Kidney (tissue), 14 donors: Measurements from ENCODE around the gene UBE2Q2. TPM values are rescaled to one million over a fixed set of nuclear protein-coding genes. Genes with fewer than 3 reads are reported as not detected.

ENCODE experiments used
- DNase-seq, 5 donors: peaks; one replicate each; pipeline ENCODE4 v3.0.0-alpha.2; 2013 to 2020
- FAIRE-seq: peaks from 2 replicates; lab custom pipeline; 2012; peaks lifted over from hg19 to GRCh38; lab: Jason Lieb, UNC
- H3K27ac ChIP-seq, 2 donors: one replicate each; pipeline ENCODE4 v1.7.0; 2013; ENCODE audit warnings: low read depth in 2 of 2, low read length in 2 of 2, inconsistent platforms in 1 of 2
- H3K27me3 ChIP-seq: one replicate; pipeline ENCODE4 v1.7.1; 2013; ENCODE audit warnings: low read length, inconsistent platforms; ENCODE audit not compliant: control insufficient read depth, insufficient read depth
- H3K36me3 ChIP-seq, 3 donors: one replicate each; pipeline versions ENCODE4 v1.7.0 to v1.7.1; 2013; ENCODE audit warnings: low read length in 3 of 3, control low read depth in 1 of 3, inconsistent platforms in 1 of 3; ENCODE audit not compliant: insufficient read depth in 3 of 3, control insufficient read depth in 2 of 3
- H3K4me1 ChIP-seq, 3 donors: one replicate each; pipeline versions ENCODE4 v1.7.0 to v1.7.1; 2013; ENCODE audit warnings: low read length in 3 of 3, inconsistent platforms in 1 of 3, low read depth in 1 of 3; ENCODE audit not compliant: control insufficient read depth in 2 of 3, insufficient read depth in 2 of 3
- H3K4me3 ChIP-seq, 3 donors: one replicate each; pipeline versions ENCODE4 v1.7.0 to v1.8.1; 2013; ENCODE audit warnings: low read length in 3 of 3, control low read depth in 1 of 3, inconsistent platforms in 1 of 3
- H3K9ac ChIP-seq, 3 donors: one replicate each; pipeline versions ENCODE4 v1.7.0 to v1.7.1; 2013; ENCODE audit warnings: low read length in 3 of 3, control low read depth in 1 of 3, inconsistent platforms in 1 of 3
- H3K9me3 ChIP-seq, 3 donors: one replicate each; pipeline versions ENCODE4 v1.7.0 to v1.7.1; 2013; ENCODE audit warnings: low read length in 3 of 3, control low read depth in 1 of 3, inconsistent platforms in 1 of 3; ENCODE audit not compliant: control insufficient read depth in 2 of 3, insufficient read depth in 1 of 3
- CTCF ChIP-seq: IDR thresholded peaks from 3 replicates; pipeline ENCODE4 v1.5.1; 2012; ENCODE audit warnings: mild to moderate bottlenecking, moderate library complexity, borderline replicate concordance; ENCODE audit not compliant: insufficient read depth; ENCODE audit errors: extremely low read depth
- intact Hi-C: fragments of 100-400 bp; cut with DNase I; formaldehyde crosslinking; loops from one replicate; pipeline ENCODE4 v1.11.1; 2022
- polyA plus RNA-seq: library from polyadenylated mRNA; stranded (reverse); fragments of 350-450 nt; fragmentation: Illumina TruSeq; extraction: RNeasy Lipid Tissue Mini Kit (QIAGEN cat#74804); gene quantifications from one replicate; pipeline ENCODE4 v1.2.3, GENCODE V29; 2014; ENCODE audit warnings: low read depth, low replicate concordance; ENCODE audit not compliant: insufficient read depth
- total RNA-seq: library from RNA; stranded (reverse); fragmentation: NEBNext Ultra II Directional; extraction: Animal tissue kit (Norgen Biotek cat#: 25700); gene quantifications from one replicate; pipeline ENCODE4 v1.2.1, GENCODE V29; 2021
- donor health status: control.
- donor health status: control.
- donor health status: control.
- donor health status: control.
- donor health status: control.
- donor health status: DM: yes; HTN: yes; CAD: no.
- donor health status: Normal renal cell carcinoma (clear cell type).

UBE2Q2 gene
- total and polyA plus RNA-seq, 2 donors from 2014 or later, result 18.1 to 31.6 TPM

GRCh38 chr15:75945953-75946352 is 102.7 kb downstream of the UBE2Q2 start:
- H3K4me1 ChIP-seq, result peaks cover 0 to 2% (median 0%) of the 10 kb centered on the region in 3 donors
- no peaks in the 10 kb centered on the region for H3K27me3 ChIP-seq
- no peak overlapping the region for H3K9ac ChIP-seq
- FAIRE-seq (no peak), DNase-seq (no peak)
- no peaks in the 10 kb centered on the region for H3K36me3 ChIP-seq
- no peak overlapping the region for H3K4me3 ChIP-seq
- no peak overlapping the region for H3K27ac ChIP-seq
- H3K9me3 ChIP-seq, result no peaks in the 10 kb centered on the region
- intact Hi-C loops, result no loop called here
- no peak for TF ChIP-seq CTCF

GRCh38 chr15:75947092-75947491 is 103.8 kb downstream of the UBE2Q2 start:
- intact Hi-C loops, result no loop called here
- no peak overlapping the region for H3K9ac ChIP-seq
- no peak for FAIRE-seq

GRCh38 chr15:75948761-75949296 is 105.6 kb downstream of the UBE2Q2 start:
- Histone ChIP-seq H3K4me3 (no peak overlapping the region), H3K36me3 (no peaks in the 10 kb centered on the region), H3K4me1 (peaks cover 0 to 2% (median 0%) of the 10 kb centered on the region in 3 donors), H3K9ac (no peak overlapping the region), H3K27ac (no peak overlapping the region), H3K27me3 (no peaks in the 10 kb centered on the region), H3K9me3 (no peaks in the 10 kb centered on the region)
- no peak for TF ChIP-seq CTCF
- DNase-seq (no peak), FAIRE-seq (no peak)
- intact Hi-C loops, result no loop called here

More at GRCh38 chr15:75947092-75947491, 103.8 kb downstream of the UBE2Q2 start:
- TF ChIP-seq CTCF, result no peak
- peaks cover 0 to 2% (median 0%) of the 10 kb centered on the region in 3 donors for H3K4me1 ChIP-seq
- no peak for DNase-seq
- no peaks in the 10 kb centered on the region for H3K27me3 ChIP-seq
- H3K9me3 ChIP-seq, result no peaks in the 10 kb centered on the region
- H3K36me3 ChIP-seq, result no peaks in the 10 kb centered on the region
- no peak overlapping the region for H3K4me3 ChIP-seq
- H3K27ac ChIP-seq, result no peak overlapping the region

Other genes with a start within 250 kb of the UBE2Q2 start
- 24.1 TPM for gene SNUPN, start 217.7 kb upstream of the UBE2Q2 start, total RNA-seq
- gene SNUPN, start 217.7 kb upstream of the UBE2Q2 start, polyA plus RNA-seq, result 37.4 TPM
- gene IMP3, start 203.2 kb upstream of the UBE2Q2 start, total RNA-seq, result 52.0 TPM
- 95.0 TPM for gene IMP3, start 203.2 kb upstream of the UBE2Q2 start, polyA plus RNA-seq
- gene SNX33, start 195.5 kb upstream of the UBE2Q2 start, total RNA-seq, result 20.2 TPM
- 14.2 TPM for gene SNX33, start 195.5 kb upstream of the UBE2Q2 start, polyA plus RNA-seq
- gene CSPG4, start 130.6 kb upstream of the UBE2Q2 start, total RNA-seq, result 30.7 TPM
- gene CSPG4, start 130.6 kb upstream of the UBE2Q2 start, polyA plus RNA-seq, result 4.4 TPM
- 28.7 TPM for gene FBXO22, start 60.4 kb downstream of the UBE2Q2 start, total RNA-seq
- 24.1 TPM for gene FBXO22, start 60.4 kb downstream of the UBE2Q2 start, polyA plus RNA-seq
- gene NRG4, start 169.0 kb downstream of the UBE2Q2 start, total RNA-seq, result 0.35 TPM
- gene NRG4, start 169.0 kb downstream of the UBE2Q2 start, polyA plus RNA-seq, result 1.5 TPM
- gene TMEM266, start 216.5 kb downstream of the UBE2Q2 start, total RNA-seq, result 0.72 TPM
- 3.1 TPM for gene TMEM266, start 216.5 kb downstream of the UBE2Q2 start, polyA plus RNA-seq